ENCODE data around the gene SMARCAD1.

Gene SMARCAD1

DNA sequence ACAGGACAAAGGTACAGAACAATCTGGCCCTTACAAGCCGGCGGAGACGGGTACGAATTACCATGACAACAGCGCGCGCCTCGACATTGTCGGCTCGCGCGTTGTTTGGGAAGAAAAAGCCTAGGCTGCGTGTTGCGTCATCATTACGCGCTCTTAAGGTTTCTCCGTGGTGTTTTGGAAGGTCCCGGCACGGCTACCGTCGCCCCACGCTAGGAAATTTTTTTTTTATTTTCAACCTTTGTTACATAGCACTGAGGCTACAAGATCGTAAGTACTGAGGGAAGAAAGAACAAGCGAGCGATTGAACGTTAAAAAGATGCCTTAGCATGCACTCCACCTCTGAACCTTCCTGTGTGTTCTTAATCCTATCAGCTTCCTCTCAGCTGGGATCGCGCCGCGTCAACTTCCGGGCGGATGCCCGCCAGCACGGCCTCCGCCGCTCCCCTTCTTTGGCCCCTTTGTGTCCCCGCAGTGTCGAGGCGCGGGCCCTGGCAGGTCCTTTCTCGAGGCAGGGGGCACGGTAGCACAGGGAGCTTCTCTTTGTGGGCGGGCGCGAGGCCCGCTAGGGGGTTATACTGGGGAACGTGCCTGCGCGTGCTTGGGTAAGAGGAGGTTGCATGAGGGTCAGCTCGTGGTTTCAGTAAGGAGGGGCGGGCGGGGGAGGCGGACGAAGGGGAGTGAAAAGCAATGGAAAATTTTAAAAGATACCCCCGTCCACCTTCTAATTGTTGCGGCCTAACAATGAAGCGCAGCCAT lies at the start of gene SMARCAD1:
Gene SMARCAD1 (plus strand): TSS at position 397 of the 756 bp plus-strand sequence. CDS start 530 bp downstream, outside the sequence.
- peak; percentile 97 for DNase-seq

- DNase-seq: no peak
Observed at GRCh38 chr4:94158883-94159282, 48.8 kb upstream of the SMARCAD1 start.

GRCh38 chr4:94159790-94160189 lies 47.9 kb upstream of the SMARCAD1 start:
- DNase-seq: no peak

DNA sequence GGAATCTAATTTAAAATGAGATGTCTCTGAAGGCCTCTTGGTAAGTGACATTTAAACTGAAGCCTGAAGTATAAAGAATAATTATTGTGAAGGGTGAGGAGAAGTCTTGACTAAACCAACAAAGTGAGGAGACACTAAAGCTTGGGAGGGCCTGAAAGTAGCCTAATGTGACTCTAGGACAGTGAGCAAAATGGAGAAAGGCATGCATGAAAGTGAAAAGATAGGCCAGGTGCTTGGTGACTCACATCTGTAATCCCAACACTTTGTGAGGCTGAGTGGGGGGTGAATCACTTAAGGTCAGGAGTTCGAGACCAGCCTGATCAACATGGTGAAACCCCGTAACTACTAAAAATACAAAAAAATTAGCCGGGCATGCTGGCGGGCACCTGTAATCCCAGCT lies 46.9 kb upstream of the SMARCAD1 start:
- no peak for DNase-seq

GRCh38 chr4:94165256-94165655 lies 42.4 kb upstream of the SMARCAD1 start:
- no peak for DNase-seq

DNA sequence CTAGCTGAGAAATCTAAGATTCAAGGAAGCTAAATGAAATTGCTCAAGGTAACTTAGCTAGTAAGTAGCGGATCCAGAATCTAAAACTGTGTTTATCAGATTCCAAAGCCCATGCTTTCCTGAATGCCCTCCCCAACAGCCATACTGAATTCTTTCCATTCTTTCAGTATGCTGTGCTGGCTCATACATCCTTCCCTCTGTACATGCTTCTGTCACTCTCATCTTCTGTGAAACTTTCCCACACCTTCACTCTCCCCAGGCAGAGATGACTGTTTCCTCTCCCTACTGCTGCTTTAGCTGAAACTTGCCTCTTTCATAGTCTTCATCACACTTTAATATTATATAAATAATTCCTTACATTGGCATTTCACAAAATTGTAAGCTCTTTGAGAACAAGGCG lies 39.3 kb upstream of the SMARCAD1 start:
- no peak for DNase-seq

- no peak for DNase-seq
Observed at GRCh38 chr4:94169803-94170372, 37.8 kb upstream of the SMARCAD1 start.

- peak; percentile 28 for DNase-seq
Observed at GRCh38 chr4:94171616-94172015, 36.0 kb upstream of the SMARCAD1 start.

DNA sequence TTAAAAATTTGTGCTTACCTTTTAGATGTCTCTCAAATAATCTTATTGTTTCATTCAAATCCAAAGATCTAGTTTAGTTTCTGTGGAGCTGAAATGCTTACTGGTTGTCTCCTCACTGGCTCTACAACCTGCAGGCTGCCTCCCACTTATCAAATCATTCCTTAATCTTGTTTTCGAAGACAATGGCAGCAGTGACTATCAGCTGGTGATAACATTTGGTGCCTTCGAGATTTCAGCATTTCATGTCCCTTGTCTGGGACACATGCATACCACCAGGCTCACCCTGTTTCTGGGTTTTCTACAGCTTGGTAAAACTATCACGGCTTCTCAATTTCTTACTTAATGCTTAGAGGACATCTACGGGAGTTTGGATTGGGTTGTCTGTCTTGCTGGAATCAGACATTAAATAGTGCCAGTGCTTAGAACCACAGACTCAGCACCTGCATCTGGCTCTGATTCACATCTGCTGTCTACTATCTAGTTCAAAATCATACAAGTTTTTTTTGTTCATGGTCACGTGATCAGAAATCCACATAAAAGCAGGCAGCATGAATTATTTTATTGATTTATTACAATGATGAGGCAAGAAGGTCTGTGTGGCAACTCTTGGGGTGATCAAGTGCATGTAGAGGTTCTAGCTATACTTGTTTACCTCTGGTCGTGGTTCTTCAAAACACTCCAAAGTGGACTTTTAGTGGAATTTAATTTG lies 32.0 kb upstream of the SMARCAD1 start:
- no peak for DNase-seq

DNA sequence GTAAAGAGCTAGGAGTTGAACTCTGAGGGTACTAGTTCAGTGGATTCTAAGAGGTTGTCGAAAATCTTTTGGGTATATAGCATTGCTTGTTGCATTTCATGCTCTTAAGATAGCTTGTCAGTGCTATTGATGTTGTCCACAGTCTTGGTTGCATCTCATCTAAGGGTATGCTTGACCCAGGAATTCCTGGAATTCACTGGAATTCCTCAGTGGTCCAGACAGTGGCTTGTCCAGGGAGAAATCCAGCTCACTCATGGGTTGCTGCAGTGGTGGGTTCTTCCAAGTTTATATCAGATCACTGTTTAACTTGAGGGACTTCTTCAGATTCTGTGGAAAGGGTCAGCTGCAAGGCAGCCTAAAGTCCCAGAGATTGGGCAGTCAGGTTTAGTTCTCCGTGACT lies 29.8 kb upstream of the SMARCAD1 start:
- no peak for DNase-seq

DNA sequence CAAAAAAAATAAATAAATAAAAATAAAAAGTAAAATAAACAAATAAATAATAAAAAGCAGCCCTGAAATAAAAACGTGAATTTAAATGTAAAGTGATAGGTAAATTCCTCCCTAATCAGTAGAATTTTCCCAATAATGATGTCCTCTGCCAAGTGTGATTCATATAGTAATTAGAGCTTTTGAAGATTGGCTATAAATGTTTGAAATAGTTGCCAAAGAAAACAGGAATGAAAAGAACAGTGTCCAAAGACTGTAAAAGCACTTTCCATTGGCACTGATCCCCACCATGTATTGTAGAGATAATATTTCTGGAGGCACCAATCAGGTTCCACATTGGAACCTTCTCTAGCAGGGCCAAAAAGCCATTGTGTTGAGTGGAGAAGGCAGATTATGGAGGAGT lies 25.9 kb upstream of the SMARCAD1 start:
- no peak for DNase-seq

- no peak for DNase-seq
Observed at GRCh38 chr4:94202769-94203168, 4.9 kb upstream of the SMARCAD1 start.

DNA sequence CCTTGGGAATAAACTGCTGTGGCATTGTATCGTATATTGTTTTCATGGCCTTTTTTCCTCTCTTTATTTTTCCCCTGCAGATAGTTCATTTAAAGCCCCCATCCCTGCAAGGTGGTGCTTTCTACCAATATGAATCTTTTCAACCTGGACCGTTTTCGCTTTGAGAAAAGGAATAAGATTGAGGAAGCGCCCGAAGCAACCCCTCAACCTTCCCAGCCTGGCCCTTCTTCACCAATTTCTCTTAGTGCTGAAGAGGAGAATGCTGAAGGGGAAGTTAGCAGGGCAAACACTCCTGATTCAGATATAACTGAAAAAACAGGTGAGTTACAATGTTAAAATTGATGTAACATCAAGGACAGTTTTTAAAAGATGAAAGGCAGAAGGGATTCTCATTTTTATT lies 601 bp downstream of the SMARCAD1 start:
- peak; percentile 32 for DNase-seq

- no peak for DNase-seq
Observed at GRCh38 chr4:94208918-94209317, 1.3 kb downstream of the SMARCAD1 start.

GRCh38 chr4:94211861-94212260 lies 4.2 kb downstream of the SMARCAD1 start:
- DNase-seq: no peak

DNA sequence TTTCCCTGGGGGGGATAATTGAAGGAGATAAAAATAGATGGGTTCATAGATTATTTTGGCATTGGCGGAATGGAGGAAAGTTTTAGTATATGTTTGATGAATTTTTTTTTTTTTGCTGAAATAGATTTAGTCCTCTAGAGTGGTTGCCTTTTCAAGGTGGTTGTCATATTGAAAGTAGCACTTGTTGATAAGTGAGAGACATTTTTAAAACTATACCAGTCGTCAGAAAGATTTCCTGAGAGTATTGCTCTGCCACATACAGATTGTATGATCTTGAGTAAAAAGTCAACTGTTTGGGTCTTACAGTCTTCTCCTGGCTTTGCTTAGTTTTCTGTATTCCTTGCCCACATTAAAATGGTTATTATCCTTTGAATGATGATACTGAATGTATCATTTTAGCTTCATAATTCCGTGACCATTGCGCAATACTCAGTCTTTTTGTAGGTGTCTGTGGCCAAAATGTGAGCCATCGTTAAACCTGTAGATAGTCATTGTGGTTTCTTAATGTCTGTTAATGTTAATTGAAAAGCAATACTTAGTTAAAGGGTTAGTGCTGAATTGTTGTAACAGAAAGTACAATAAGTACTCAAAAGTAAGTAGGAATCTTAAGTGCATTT lies 7.1 kb downstream of the SMARCAD1 start:
- no peak for DNase-seq

- no peak for DNase-seq
Observed at GRCh38 chr4:94216394-94216793, 8.7 kb downstream of the SMARCAD1 start.

DNA sequence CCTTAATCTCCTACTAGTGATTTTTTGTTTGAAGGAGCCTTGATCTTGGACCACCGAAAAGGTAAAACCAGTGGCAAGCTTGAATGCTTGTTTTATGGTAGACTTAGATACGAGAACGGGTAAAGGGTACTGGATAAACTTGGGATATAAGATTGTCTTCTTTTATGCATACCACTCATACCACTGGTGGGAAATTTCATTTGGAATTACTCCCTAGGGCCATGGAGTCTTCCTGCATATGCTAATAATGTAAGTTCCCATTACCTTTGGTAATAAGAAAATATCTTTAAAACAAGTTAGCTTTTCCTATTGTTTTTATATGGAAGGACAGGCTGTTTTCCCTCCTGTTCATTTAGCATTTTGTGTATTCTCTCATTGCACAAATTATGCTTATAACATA lies 11.7 kb downstream of the SMARCAD1 start:
- no peak for DNase-seq

DNA sequence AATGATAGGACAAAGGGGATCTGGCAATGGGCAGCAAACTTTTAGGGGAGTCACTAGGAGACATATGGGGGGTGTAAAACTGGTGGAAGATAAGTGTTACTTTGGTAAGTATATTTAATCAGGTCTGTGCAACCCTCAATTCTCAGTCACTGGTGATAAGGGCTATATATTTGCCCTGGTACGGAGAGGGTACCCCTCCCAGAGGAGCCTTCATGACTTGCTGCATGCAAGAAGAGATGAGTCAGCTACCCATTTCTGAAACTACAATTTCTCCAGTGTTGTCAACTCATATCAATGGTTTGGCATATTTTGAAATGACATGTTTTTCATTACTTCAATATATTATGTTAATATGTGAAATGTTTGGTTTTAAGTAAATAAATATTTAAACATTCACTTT lies 14.3 kb downstream of the SMARCAD1 start:
- no peak for DNase-seq

GRCh38 chr4:94225449-94225848 lies 17.8 kb downstream of the SMARCAD1 start:
- no peak for DNase-seq

GRCh38 chr4:94226763-94227162 lies 19.1 kb downstream of the SMARCAD1 start:
- DNase-seq: no peak

DNA sequence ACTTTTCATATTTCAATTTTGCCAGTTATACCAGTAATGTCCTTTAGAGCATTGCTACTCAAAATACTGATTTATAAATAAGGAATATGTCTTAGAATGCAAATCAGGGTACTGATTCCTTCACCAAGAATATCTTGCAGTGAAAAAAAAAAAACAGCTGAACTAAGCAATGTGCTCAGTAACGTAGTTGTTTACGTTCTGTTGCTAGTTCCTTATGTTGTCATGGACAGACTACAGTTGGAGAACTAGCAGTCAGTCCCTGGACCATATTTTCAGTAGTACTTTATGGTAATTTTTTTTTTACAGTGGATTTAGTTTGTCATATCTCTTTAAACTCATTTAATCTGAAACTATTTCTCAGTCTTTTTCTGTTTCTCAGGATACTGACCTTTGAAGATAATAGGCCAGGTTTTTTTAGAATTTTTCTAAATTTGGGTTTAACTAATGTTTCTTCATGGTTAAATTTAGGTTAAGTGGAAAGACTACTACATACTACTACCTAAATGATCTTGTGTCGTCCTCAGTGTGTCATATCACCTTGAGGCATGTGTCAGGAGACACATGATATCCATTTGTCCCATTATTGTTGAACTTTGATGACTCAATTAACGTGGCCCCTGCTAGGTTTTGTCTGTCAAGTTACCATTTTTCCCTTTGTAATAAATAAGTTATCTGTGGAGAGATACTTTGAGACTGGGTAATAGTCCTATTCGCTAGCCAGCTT lies 21.0 kb downstream of the SMARCAD1 start:
- DNase-seq: no peak

DNA sequence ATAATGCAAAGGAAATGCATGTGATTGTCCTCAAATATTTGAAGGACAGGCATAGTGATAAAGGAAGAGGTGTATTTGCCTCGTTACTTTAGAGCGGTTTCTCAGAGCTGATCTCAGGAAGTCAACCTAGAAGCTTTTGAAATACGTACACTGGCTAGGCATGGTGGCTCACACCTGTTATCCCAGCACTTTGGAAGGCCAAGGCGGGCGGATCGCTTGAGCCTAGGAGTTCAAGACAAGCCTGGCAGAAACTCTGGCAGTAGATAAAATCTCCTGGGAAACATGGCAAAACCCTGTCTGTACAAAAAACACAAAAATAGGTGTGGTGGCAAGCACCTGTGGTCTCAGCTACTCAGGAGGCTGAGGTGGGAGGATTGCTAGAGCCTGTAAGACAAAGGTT lies 24.9 kb downstream of the SMARCAD1 start:
- no peak for DNase-seq

Data from DMS53 (cell line).